IgD-negative memory B cell (primary cell): ENCODE data around the gene GPATCH8. TPM values are rescaled to one million over a fixed set of nuclear protein-coding genes. Genes with fewer than 3 reads are reported as not detected.

Source experiments
- H3K27ac Mint-ChIP-seq, 3 donors: one replicate each; pipeline ENCODE4 v1.8.0; 2020 to 2022; ENCODE audit warnings: mild to moderate bottlenecking in 3 of 3, mixed read lengths in 3 of 3, moderate library complexity in 1 of 3
- H3K27me3 Mint-ChIP-seq: one replicate; pipeline ENCODE4 v1.8.0; 2021; ENCODE audit warnings: mixed read lengths
- H3K36me3 Mint-ChIP-seq: one replicate; pipeline ENCODE4 v1.8.0; 2020; ENCODE audit warnings: mild to moderate bottlenecking, mixed read lengths
- H3K4me1 Mint-ChIP-seq, 3 donors: one replicate each; pipeline ENCODE4 v1.8.0; 2020 to 2022; ENCODE audit warnings: mixed read lengths in 3 of 3, mild to moderate bottlenecking in 1 of 3
- H3K4me3 Mint-ChIP-seq, 4 donors: one replicate each; pipeline ENCODE4 v1.8.0; 2020 to 2022; ENCODE audit warnings: mild to moderate bottlenecking in 4 of 4, mixed read lengths in 4 of 4, moderate library complexity in 3 of 4
- H3K9me3 Mint-ChIP-seq, 3 donors: one replicate each; pipeline ENCODE4 v1.8.0; 2020 to 2021; ENCODE audit warnings: mixed read lengths in 3 of 3, mild to moderate bottlenecking in 1 of 3
- polyA plus RNA-seq: library from polyadenylated mRNA; unstranded; fragments of 300-500 nt; fragmentation: Illumina TruSeq; gene quantifications from one replicate; pipeline ENCODE4 v1.2.3, GENCODE V29; 2021

The GPATCH8 gene
- polyA plus RNA-seq, 1 donor from 2014 or later = 66.3 TPM

DNA sequence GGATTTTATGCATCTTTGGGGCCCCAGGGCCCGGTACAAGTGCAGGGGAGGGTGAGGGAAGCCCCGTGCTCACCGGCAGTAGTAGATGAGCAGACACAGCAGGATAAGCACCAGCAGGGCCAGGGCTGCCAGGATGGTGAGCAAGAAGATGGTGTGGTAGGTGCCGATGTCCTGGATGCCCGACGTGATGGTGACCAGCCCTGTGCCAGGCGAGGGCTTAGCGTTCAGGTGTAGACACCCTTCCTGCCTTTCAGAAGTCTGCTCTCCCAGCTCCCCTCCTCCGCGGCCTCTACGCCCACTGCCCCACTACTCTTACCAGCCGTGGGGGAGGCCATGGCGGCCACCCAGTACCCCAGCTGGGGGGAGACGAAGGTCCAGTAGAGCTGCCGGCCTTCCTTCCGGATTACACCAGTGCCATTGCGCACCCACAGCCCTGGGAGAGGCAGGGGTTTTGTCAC is 147.5 kb downstream of the GPATCH8 start:
- Mint-ChIP-seq H3K4me1 (peaks cover 7 to 12% (median 10%) of the 10 kb centered on the region in 3 donors), H3K27me3 (peaks cover 5% of the 10 kb centered on the region), H3K27ac (no peak overlapping the region), H3K9me3 (no peaks in the 10 kb centered on the region), H3K4me3 (peak overlapping the region in 2 of 4 donors; percentile 78 to 79), H3K36me3 (no peaks in the 10 kb centered on the region)

DNA sequence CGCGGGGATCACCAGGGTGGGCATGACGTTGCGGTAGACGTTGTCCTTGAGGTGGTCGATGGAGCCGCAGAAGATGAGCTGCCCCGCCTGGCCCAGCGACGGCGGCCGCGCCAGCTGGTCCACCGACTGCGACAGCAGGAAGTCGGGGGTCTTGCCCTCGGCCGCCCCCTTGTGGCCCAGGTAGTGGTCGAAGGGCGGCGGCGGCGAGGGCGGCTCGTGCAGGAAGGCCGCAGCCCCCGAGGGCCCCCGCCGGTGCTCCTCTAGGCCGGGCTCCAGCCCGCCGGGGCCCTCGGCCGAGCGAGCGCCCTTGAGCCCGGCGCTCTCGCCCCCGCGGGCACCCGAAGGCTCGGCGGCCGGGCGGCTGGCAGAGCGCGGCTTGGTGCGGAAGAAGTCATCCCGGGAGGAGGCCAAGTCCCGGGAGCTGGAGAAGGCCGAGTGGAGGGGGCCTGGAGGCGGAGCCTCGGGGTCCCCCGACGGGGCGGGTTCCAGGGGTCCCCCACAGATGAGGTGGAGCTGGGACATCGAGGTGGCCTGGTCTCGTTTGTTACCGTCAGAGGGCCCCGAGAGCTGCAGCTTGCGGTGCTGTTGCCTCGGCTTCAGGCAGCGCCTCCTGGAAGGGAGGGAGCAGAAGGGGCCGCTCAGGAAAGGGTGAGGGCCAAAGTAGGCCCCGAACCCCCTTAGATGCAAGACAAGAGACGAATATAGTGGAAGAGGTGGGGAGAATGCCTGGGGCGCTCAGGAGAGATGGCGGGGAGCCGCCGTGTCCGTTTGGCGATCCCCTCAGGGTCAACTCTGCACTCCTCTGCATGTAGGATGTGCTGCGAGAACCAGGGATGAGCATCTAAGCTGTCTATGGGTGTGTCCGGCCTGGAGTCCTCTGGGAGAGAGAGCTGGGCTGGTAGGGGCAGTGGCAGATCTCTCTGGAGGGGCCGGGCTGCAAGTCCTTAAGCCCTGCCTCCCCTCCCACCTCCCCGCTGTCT is 148.3 kb downstream of the GPATCH8 start:
- no peaks in the 10 kb centered on the region for H3K36me3 Mint-ChIP-seq
- peak overlapping the region; percentile 78 to 90 (median 81) for H3K4me3 Mint-ChIP-seq
- peaks cover 5% of the 10 kb centered on the region for H3K27me3 Mint-ChIP-seq
- H3K9me3 Mint-ChIP-seq = no peaks in the 10 kb centered on the region
- H3K4me1 Mint-ChIP-seq = peaks cover 9 to 13% (median 11%) of the 10 kb centered on the region in 3 donors
- no peak overlapping the region for H3K27ac Mint-ChIP-seq

DNA sequence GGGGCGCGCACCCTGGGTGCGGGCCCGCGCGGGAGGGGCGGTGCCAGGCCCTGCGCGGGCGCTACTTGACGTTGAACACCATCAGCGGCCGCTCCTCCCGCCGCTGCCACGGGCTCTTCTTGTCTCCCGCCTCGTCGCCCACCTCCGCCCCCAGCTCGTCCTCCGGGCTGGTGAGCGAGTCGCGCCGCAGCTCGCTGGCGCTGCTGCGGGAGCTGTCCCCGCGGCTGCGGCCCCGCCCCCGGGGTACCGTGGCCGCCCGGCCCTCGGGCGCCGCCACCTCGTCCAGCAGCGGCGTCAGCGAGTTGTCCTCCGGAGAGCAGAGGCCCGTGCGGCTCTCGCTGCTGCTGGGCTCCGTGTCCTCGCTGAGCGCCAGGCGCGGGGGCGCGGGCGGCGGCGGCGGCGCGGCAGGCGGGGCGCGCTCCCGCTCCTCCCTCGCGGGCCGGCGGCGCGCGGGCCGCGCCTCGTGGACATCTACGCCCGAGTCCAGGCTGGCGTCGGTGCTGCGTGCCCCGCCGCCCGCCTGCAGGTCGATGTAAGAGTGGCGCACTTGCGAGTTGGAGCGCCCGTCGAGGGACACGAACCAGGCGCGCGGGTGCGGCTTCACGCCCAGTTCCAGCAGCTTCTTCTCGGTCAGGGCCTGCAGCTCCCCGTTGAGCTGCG is 149.4 kb downstream of the GPATCH8 start:
- peaks cover 6 to 11% (median 8%) of the 10 kb centered on the region in 3 donors for H3K4me1 Mint-ChIP-seq
- H3K27ac Mint-ChIP-seq = no peak overlapping the region
- no peaks in the 10 kb centered on the region for H3K9me3 Mint-ChIP-seq
- H3K36me3 Mint-ChIP-seq = no peaks in the 10 kb centered on the region
- peak overlapping the region; percentile 49 to 78 (median 72) for H3K4me3 Mint-ChIP-seq
- peaks cover 2% of the 10 kb centered on the region for H3K27me3 Mint-ChIP-seq

DNA sequence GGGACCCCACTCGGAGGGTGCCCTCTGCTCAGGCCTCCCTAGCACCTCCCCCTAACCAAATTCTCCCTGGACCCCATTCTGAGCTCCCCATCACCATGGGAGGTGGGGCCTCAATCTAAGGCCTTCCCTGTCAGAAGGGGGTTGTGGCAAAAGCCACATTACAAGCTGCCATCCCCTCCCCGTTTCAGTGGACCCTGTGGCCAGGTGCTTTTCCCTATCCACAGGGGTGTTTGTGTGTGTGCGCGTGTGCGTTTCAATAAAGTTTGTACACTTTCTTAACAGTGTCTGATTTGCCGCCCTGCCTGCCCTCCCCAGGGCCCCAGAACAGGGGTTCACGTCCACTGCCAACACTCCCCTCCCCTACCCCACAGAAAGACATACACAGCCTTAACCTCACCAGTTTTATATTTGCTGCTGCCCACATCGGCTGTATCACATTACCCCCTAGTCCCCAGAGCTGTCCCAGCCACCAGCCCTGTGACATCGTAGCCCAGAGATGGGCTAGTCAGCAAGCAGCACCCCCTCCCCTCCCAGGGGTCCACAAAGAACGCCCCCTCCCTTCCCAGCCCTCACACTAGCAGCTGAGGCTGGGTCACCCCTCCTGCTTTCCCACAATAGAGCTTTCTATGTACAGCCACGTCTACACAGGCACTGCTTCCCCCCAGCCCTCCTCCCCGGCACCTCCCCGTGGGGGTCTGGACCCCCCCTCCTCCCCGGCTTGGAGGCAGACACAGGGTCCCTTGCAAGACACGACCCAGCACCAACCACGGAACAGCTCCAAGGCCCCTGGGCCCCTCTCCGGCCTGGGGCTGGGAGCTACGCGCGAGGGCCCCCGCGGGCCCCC is 150.2 kb downstream of the GPATCH8 start:
- Mint-ChIP-seq H3K27me3 (no peaks in the 10 kb centered on the region), H3K4me1 (peaks cover 12 to 19% (median 14%) of the 10 kb centered on the region in 3 donors), H3K9me3 (no peaks in the 10 kb centered on the region), H3K27ac (peak overlapping the region in 1 of 3 donors; percentile 81), H3K4me3 (peak overlapping the region; percentile 36 to 88 (median 69)), H3K36me3 (no peaks in the 10 kb centered on the region)

DNA sequence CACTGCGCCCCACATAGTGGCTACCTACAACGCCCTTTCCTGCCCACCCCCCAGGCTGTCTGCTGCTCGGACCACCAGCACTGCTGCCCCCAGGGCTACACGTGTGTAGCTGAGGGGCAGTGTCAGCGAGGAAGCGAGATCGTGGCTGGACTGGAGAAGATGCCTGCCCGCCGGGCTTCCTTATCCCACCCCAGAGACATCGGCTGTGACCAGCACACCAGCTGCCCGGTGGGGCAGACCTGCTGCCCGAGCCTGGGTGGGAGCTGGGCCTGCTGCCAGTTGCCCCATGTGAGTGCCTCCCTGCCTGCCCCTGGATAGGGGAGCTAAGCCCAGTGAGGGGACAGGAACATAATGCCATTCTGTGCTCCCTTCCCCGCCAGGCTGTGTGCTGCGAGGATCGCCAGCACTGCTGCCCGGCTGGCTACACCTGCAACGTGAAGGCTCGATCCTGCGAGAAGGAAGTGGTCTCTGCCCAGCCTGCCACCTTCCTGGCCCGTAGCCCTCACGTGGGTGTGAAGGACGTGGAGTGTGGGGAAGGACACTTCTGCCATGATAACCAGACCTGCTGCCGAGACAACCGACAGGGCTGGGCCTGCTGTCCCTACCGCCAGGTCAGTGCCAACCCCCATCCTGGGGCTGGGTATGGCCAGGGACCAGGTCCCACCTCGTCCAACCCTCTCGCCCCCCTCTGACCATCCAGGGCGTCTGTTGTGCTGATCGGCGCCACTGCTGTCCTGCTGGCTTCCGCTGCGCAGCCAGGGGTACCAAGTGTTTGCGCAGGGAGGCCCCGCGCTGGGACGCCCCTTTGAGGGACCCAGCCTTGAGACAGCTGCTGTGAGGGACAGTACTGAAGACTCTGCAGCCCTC is 151.0 kb downstream of the GPATCH8 start:
- Mint-ChIP-seq H3K27me3 (no peaks in the 10 kb centered on the region), H3K9me3 (no peaks in the 10 kb centered on the region), H3K4me1 (peaks cover 12 to 23% (median 17%) of the 10 kb centered on the region in 3 donors), H3K4me3 (peak overlapping the region in 3 of 4 donors; percentile 36 to 83 (median 54)), H3K27ac (peak overlapping the region in 1 of 3 donors; percentile 73), H3K36me3 (no peaks in the 10 kb centered on the region)

DNA sequence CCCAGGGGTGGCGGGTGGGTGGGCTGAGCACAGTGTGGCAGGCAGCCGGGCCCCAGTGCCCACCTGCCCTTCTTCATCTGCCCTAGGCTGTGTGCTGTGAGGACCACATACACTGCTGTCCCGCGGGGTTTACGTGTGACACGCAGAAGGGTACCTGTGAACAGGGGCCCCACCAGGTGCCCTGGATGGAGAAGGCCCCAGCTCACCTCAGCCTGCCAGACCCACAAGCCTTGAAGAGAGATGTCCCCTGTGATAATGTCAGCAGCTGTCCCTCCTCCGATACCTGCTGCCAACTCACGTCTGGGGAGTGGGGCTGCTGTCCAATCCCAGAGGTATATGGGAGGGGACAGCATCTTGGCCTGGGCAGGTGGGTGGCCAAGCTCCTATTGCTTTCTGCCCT is 151.7 kb downstream of the GPATCH8 start:
- H3K27me3 Mint-ChIP-seq = no peaks in the 10 kb centered on the region
- H3K27ac Mint-ChIP-seq = peak overlapping the region in 1 of 3 donors; percentile 73
- no peak overlapping the region for H3K4me3 Mint-ChIP-seq
- H3K36me3 Mint-ChIP-seq = no peaks in the 10 kb centered on the region
- peaks cover 13 to 30% (median 21%) of the 10 kb centered on the region in 3 donors for H3K4me1 Mint-ChIP-seq
- H3K9me3 Mint-ChIP-seq = no peaks in the 10 kb centered on the region

DNA sequence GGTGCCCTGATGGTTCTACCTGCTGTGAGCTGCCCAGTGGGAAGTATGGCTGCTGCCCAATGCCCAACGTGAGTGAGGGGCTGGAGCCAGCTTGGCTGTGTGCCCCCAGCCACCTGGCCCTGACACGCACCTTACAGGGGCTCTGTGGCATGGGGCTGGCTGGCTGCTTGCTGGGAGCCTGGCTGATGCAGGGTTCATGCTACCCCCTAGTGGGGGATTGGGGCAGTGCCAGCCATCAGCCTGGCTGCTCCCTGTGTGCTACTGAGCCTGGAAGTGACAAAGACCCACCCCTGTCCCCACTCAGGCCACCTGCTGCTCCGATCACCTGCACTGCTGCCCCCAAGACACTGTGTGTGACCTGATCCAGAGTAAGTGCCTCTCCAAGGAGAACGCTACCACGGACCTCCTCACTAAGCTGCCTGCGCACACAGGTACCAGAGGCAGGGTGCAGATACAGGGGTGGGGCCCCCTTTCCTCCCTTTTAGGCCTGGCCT is 152.4 kb downstream of the GPATCH8 start:
- no peaks in the 10 kb centered on the region for H3K36me3 Mint-ChIP-seq
- H3K4me3 Mint-ChIP-seq = peak overlapping the region in 1 of 4 donors; percentile 85
- H3K4me1 Mint-ChIP-seq = peaks cover 20 to 36% (median 28%) of the 10 kb centered on the region in 3 donors
- H3K27me3 Mint-ChIP-seq = no peaks in the 10 kb centered on the region
- H3K9me3 Mint-ChIP-seq = no peaks in the 10 kb centered on the region
- peak overlapping the region in 2 of 3 donors; percentile 57 to 80 for H3K27ac Mint-ChIP-seq

DNA sequence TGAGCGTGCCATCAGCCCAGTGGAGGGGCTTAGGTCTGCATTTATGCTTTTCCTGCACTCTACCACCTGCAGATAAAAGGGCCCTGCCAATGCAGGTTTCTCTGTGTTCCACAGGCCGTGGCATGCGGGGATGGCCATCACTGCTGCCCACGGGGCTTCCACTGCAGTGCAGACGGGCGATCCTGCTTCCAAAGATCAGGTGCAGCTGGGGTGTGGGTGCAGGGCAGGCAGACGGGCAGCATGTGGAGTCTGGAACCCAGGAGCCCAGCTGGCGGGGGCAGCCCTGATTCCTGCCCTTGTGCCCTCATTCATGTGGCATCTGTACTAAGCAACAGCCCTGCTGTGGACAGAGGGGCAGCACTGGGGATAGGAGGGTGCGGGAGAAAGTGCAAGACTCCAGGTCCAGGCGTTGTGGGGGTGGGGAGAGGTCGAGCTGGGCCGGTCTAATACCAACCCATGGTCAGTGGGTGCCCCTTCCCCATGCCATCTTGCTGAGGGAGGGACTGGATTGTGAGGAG is 153.6 kb downstream of the GPATCH8 start:
- Mint-ChIP-seq H3K36me3 (no peaks in the 10 kb centered on the region), H3K27ac (peak overlapping the region in 2 of 3 donors; percentile 13 to 67), H3K9me3 (no peaks in the 10 kb centered on the region), H3K4me3 (no peak overlapping the region), H3K27me3 (no peaks in the 10 kb centered on the region), H3K4me1 (peaks cover 31 to 40% (median 33%) of the 10 kb centered on the region in 3 donors)

DNA sequence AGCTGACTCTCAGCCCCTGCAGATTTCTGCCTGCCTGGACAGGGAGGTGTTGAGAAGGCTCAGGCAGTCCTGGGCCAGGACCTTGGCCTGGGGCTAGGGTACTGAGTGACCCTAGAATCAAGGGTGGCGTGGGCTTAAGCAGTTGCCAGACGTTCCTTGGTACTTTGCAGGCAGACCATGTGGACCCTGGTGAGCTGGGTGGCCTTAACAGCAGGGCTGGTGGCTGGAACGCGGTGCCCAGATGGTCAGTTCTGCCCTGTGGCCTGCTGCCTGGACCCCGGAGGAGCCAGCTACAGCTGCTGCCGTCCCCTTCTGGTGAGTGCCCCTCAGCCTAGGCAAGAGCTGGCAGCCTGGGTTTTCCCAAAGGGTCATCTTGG is 154.2 kb downstream of the GPATCH8 start:
- Mint-ChIP-seq H3K36me3 (no peaks in the 10 kb centered on the region), H3K27ac (peak overlapping the region in 2 of 3 donors; percentile 92 to 94), H3K4me1 (peaks cover 31 to 41% (median 37%) of the 10 kb centered on the region in 3 donors), H3K4me3 (peak overlapping the region in 2 of 4 donors; percentile 72 to 99), H3K27me3 (no peaks in the 10 kb centered on the region), H3K9me3 (no peaks in the 10 kb centered on the region)

DNA sequence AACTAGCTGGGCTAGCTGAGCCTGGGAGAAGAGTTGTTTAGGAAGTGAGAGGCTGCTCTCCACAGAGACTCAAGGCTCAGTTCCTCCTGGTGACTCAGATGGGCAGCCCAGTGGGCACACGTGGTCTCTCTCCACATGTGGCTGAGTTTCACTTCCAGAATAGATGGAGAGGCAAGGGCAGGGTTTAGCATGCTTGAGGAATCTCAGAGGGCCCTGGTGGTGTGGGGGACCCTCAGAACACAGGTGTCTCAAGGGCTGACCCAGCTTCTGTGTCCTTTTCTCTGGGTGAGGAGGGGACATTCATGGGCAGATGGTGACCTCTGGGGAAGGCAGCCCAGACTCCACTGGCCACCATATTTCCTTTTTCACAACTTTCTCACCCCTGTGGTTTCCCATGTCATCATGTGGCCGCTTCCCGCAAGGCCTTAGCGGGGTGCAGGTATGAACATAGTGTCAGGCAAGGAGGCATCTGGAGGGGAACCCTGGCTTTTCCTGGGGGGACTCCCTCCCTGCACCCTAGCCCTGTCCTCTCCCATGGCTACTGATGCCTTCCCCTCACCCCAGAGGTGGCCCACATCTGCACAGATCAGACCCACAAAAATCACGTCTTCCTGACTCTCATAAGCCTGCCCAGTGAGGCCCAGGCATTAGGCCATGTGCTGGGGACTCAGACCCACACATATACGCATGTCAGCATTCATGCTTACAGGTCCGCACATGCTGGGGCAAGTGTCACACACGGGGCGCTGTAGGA is 154.8 kb downstream of the GPATCH8 start:
- Mint-ChIP-seq H3K4me3 (peak overlapping the region; percentile 63 to 99 (median 99)), H3K27ac (peak overlapping the region; percentile 47 to 94 (median 92)), H3K9me3 (no peaks in the 10 kb centered on the region), H3K4me1 (peaks cover 31 to 41% (median 37%) of the 10 kb centered on the region in 3 donors), H3K36me3 (no peaks in the 10 kb centered on the region), H3K27me3 (no peaks in the 10 kb centered on the region)
